Activated CD8-positive, alpha-beta T cell treated with anti-CD3 and anti-CD28 coated beads for 36 hours (primary cell): ENCODE data around the gene BCL2L11. TPM values are rescaled to one million over a fixed set of nuclear protein-coding genes. Genes with fewer than 3 reads are reported as not detected.

ENCODE experiments used
- ATAC-seq: fragments of 200-7000 bp; cut with Tn5 transposase; one replicate; pipeline ENCODE4 v1.10.0; 2021; ENCODE audit warnings: mild to moderate bottlenecking, moderate library complexity
- CTCF ChIA-PET: fragments of 350-600 bp; sonication (Branson Sonifier 250); formaldehyde crosslinking; loops from one replicate; lab custom pipeline; 2021; ENCODE audit warnings: antibody characterized with exemption; lab: Charles Lee
- POLR2A ChIA-PET: fragments of 350-600 bp; sonication (Branson Sonifier 250); formaldehyde crosslinking; loops from one replicate; lab custom pipeline; 2021; ENCODE audit warnings: antibody characterized with exemption; lab: Charles Lee
- DNase-seq: peaks from one replicate; pipeline ENCODE4 v3.0.0-alpha.2; 2020
- H3K27ac Mint-ChIP-seq: one replicate; pipeline ENCODE4 v1.8.0; 2021; ENCODE audit warnings: mild to moderate bottlenecking, mixed read lengths
- H3K27me3 Mint-ChIP-seq: one replicate; pipeline ENCODE4 v1.8.0; 2021; ENCODE audit warnings: mixed read lengths
- H3K36me3 Mint-ChIP-seq: one replicate; pipeline ENCODE4 v1.8.0; 2021; ENCODE audit warnings: low read depth, mixed read lengths
- H3K4me1 Mint-ChIP-seq: one replicate; pipeline ENCODE4 v1.8.0; 2021; ENCODE audit warnings: low read depth, mixed read lengths
- H3K4me3 Mint-ChIP-seq: one replicate; pipeline ENCODE4 v1.8.0; 2021; ENCODE audit warnings: mild to moderate bottlenecking, moderate library complexity, mixed read lengths
- H3K9me3 Mint-ChIP-seq: one replicate; pipeline ENCODE4 v1.8.0; 2021; ENCODE audit warnings: mixed read lengths
- intact Hi-C: fragments of 100-400 bp; cut with micrococcal nuclease; formaldehyde crosslinking; loops from one replicate; pipeline ENCODE4 v1.10.0; 2022
- total RNA-seq, 2 experiments: library from RNA; stranded (reverse); gene quantifications; one replicate each; pipeline ENCODE4 v1.2.3, GENCODE V29; 2021
- TF ChIP-seq, protein P1 (sequence below): fragments of 200-600 bp; IDR thresholded peaks from one replicate; pipeline ENCODE4 v1.8.0; 2022; ENCODE audit warnings: antibody characterized with exemption, mild to moderate bottlenecking

The BCL2L11 gene
- total RNA-seq, 2 experiments from 2014 or later, result 19.8 to 22.6 TPM

DNA sequence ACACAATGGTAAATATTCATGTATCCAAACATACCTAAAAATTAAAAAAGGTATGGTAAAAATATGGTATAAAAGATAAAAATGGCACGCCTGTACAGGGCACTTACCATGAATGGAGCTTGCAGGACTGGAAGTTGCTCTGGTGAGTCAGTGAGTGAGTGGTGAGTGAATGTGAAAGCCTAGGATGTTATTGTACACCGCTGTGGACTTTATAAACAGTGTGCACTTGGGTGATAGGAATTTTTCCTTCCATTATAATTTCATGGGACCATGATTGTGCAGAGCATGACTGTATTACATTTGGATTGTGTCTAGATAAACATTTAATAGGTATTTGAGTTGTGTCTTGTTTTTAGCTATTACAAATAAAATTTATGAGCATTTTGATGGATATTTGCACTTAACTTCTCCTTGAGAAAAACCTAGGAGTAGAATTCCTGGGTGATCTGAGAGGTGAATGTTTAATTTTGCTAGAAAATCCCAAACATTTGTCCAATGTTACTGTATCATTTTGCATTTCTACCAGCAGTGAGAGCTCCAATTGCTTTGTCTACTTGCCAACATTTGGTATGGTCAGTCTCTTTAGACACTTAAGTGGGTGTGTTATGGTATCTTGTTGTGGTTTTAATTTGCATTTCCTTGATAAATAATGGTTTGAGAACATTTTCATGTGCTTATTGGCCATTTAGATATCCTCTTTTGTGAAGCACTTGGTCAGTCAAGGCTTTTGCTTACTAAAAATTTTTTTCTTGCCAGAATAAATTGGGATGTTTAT, 81.7 kb downstream of the BCL2L11 start:
- Mint-ChIP-seq H3K27ac (no peak overlapping the region), H3K27me3 (peaks cover 9% of the 10 kb centered on the region), H3K4me1 (no peaks in the 10 kb centered on the region), H3K4me3 (no peak overlapping the region), H3K36me3 (no peaks in the 10 kb centered on the region), H3K9me3 (no peaks in the 10 kb centered on the region)
- intact Hi-C loops, result no loop called here
- DNase-seq (no peak), ATAC-seq (no peak)
- TF ChIP-seq, protein P1, sequence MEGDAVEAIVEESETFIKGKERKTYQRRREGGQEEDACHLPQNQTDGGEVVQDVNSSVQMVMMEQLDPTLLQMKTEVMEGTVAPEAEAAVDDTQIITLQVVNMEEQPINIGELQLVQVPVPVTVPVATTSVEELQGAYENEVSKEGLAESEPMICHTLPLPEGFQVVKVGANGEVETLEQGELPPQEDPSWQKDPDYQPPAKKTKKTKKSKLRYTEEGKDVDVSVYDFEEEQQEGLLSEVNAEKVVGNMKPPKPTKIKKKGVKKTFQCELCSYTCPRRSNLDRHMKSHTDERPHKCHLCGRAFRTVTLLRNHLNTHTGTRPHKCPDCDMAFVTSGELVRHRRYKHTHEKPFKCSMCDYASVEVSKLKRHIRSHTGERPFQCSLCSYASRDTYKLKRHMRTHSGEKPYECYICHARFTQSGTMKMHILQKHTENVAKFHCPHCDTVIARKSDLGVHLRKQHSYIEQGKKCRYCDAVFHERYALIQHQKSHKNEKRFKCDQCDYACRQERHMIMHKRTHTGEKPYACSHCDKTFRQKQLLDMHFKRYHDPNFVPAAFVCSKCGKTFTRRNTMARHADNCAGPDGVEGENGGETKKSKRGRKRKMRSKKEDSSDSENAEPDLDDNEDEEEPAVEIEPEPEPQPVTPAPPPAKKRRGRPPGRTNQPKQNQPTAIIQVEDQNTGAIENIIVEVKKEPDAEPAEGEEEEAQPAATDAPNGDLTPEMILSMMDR, result no peak
- ChIA-PET POLR2A (no interaction called here), CTCF (no interaction called here)

DNA sequence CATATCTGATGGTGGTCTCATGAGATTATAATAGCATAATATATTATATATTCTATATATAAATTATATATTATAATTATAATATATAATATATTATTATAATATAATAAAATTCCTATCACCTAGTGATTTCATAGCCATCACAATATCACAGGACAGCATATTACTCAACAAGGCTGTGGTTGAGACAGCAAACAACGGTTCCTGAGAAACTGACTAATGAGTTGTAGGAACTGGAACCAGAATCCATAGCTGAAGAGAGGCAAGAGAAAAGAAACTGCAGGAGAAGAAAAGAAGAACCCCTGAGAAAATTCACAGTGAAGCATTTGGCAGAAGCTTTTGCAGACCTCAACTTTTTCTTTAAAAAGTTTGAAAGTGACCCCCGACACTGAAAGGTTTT, 84.0 kb downstream of the BCL2L11 start:
- CTCF ChIA-PET, result interaction anchor here (1.4 kb wide), 1 partner anchor 9 kb away, joined by 3 read pairs; no protein-coding TSS in a partner anchor
- H3K36me3 Mint-ChIP-seq, result no peaks in the 10 kb centered on the region
- intact Hi-C loops, result no loop called here
- H3K27me3 Mint-ChIP-seq, result peaks cover 10% of the 10 kb centered on the region
- ATAC-seq (no peak), DNase-seq (no peak)
- TF ChIP-seq, protein P1, result no peak
- H3K9me3 Mint-ChIP-seq, result no peaks in the 10 kb centered on the region
- H3K4me3 Mint-ChIP-seq, result no peak overlapping the region
- POLR2A ChIA-PET, result no interaction called here
- no peak overlapping the region for H3K27ac Mint-ChIP-seq
- peaks cover 14% of the 10 kb centered on the region for H3K4me1 Mint-ChIP-seq

DNA sequence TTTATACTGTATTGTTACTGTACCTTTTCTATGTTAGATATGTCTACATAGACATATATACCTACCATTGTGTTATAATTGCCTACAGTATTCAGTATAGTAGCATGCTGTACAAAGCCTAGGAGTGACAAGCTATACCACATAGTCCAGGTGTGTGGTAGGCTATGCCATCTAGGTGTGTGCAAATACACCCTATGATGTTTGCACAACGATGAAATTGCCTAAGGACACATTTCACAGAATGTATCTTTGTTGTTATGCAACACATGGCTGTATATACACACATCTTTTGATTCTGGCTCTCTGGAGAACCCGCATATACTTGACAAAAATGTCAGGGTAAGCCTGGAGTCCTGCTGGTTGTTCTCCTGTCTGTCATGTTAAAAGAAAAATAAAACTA, 85.1 kb downstream of the BCL2L11 start:
- H3K27ac Mint-ChIP-seq, result no peak overlapping the region
- ATAC-seq (no peak), DNase-seq (no peak)
- TF ChIP-seq, protein P1, result no peak
- no peak overlapping the region for H3K4me3 Mint-ChIP-seq
- CTCF ChIA-PET, result interaction anchor here (1.4 kb wide), 1 partner anchor 10 kb away, joined by 3 read pairs; no protein-coding TSS in a partner anchor
- no peaks in the 10 kb centered on the region for H3K9me3 Mint-ChIP-seq
- POLR2A ChIA-PET, result no interaction called here
- H3K4me1 Mint-ChIP-seq, result peaks cover 16% of the 10 kb centered on the region
- peaks cover 10% of the 10 kb centered on the region for H3K27me3 Mint-ChIP-seq
- H3K36me3 Mint-ChIP-seq, result no peaks in the 10 kb centered on the region
- intact Hi-C loops, result no loop called here

DNA sequence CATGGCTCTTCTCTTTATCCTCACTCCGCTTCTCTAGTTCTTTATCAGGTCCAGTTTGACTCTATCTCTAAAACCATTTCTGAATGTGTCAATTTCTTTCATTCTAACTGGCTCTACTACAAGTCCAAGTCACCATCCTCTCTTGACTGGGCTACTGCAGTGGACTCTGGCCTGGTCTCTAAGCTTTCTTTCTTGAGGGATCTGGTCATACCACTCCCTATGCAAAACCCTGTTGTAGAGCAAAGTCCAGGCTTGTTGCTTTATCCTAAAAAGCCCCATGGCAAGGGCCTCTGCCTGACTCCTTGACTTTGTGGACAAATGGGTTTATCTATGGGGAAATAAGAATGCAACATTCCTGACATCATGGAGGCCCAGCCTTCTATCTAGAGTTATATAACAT, 87.1 kb downstream of the BCL2L11 start:
- H3K9me3 Mint-ChIP-seq, result peaks cover 4% of the 10 kb centered on the region
- H3K4me1 Mint-ChIP-seq, result peaks cover 16% of the 10 kb centered on the region
- DNase-seq (no peak), ATAC-seq (no peak)
- POLR2A ChIA-PET, result no interaction called here
- TF ChIP-seq, protein P1, result no peak
- no peak overlapping the region for H3K27ac Mint-ChIP-seq
- CTCF ChIA-PET, result no interaction called here
- H3K27me3 Mint-ChIP-seq, result peaks cover 9% of the 10 kb centered on the region
- no peaks in the 10 kb centered on the region for H3K36me3 Mint-ChIP-seq
- intact Hi-C loops, result no loop called here
- H3K4me3 Mint-ChIP-seq, result no peak overlapping the region

DNA sequence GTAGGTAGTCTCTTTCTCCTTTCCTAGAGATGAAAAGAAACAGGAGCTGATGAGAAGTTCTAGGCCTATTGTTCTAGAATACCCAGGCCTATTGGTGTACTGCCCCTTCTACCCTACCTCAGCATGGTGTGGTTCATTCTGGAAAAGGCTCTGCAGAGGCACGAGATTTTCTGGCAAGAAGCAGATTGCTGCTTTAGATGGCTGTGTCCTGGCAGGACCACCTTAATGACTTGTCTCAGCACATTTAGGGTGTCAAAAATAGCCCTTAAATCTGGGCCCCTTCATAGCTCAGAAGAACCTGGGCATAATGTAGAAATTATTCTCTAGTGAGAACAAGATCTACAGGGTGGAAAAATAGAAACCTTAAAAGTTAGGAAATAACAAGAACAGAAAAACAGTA, 87.9 kb downstream of the BCL2L11 start:
- Mint-ChIP-seq H3K27me3 (peaks cover 9% of the 10 kb centered on the region), H3K4me3 (no peak overlapping the region), H3K9me3 (peaks cover 8% of the 10 kb centered on the region), H3K36me3 (no peaks in the 10 kb centered on the region), H3K27ac (no peak overlapping the region), H3K4me1 (peaks cover 16% of the 10 kb centered on the region)
- DNase-seq, result no peak
- intact Hi-C loops, result no loop called here
- POLR2A ChIA-PET, result no interaction called here
- ATAC-seq, result peak; percentile 45
- CTCF ChIA-PET, result interaction anchor here (0.6 to 0.8 kb wide), 4 partner anchors 34 to 397 kb away, joined by 3 read pairs; no protein-coding TSS in a partner anchor
- TF ChIP-seq, protein P1, result no peak
